ENCODE measurements around the gene C2orf72. TPM values are rescaled to one million over a fixed set of nuclear protein-coding genes. Genes with fewer than 3 reads are reported as not detected.

Gene C2orf72
- total RNA-seq: 0.05 TPM
- 0.02 TPM for polyA plus RNA-seq
- long read RNA-seq, donor 1: 0 reads
- long read RNA-seq, donor 2: 0 reads
- long read RNA-seq, donor 3: 0 reads
- long read RNA-seq, donor 4, partial matches to known transcripts: 0 of 1 reads
- long read RNA-seq, donor 4, other reads (novel, unspliced or antisense): 0 of 1 reads
- long read RNA-seq, donor 5, partial matches to known transcripts: 0 of 1 reads
- long read RNA-seq, donor 5, other reads (novel, unspliced or antisense): 0 of 1 reads
- long read RNA-seq, donor 6: 0 reads
- long read RNA-seq, donor 7: 0 reads
- long read RNA-seq, donor 8: 0 reads
- long read RNA-seq, donor 9: 0 reads
- long read RNA-seq, donor 10: 0 reads

- H3K27ac ChIP-seq (ENCODE audit: low read depth in 1 of 2, low read length in 1 of 2): no peak within 1 kb of the TSS
- no peaks in the 10 kb centered on the region for H3K36me3 ChIP-seq (ENCODE audit: control insufficient read depth in 2 of 2, insufficient read depth in 2 of 2, low read length in 1 of 2)
- 2% methylated on average over 61 of the region's 61 CpGs for WGBS
- H3K9me3 ChIP-seq (ENCODE audit: control insufficient read depth in 2 of 2, insufficient read depth in 1 of 2, low read length in 1 of 2): no peaks in the 10 kb centered on the region
- H3K4me3 ChIP-seq (ENCODE audit: low read length in 2 of 2): peak within 1 kb of the TSS in 1 of 2 donors; percentile 37
- peaks cover 0 to 3% of the 10 kb centered on the region in 2 donors for H3K4me1 ChIP-seq (ENCODE audit: control insufficient read depth in 2 of 2, insufficient read depth in 2 of 2, low read length in 2 of 2)
- H3K27me3 ChIP-seq (ENCODE audit: control insufficient read depth in 2 of 2, insufficient read depth in 1 of 2, low read length in 1 of 2): peaks cover 48 to 90% of the 10 kb centered on the region in 2 donors
- DNase-seq (ENCODE audit: low read depth in 6 of 9, low spot score in 9 of 9): no peak
These were observed at the start of gene C2orf72 for GRCh38 chr2:231037202-231037730. Gene C2orf72, plus strand, starts transcription at chr2:231037523. Its CDS starts 43 bp downstream, at chr2:231037566.

GRCh38 chr2:230989731-230990130 is 47.6 kb upstream of the C2orf72 start:
- no peaks in the 10 kb centered on the region for H3K36me3 ChIP-seq (ENCODE audit: control insufficient read depth in 2 of 2, insufficient read depth in 2 of 2, low read length in 1 of 2)
- H3K9me3 ChIP-seq (ENCODE audit: control insufficient read depth in 2 of 2, insufficient read depth in 1 of 2, low read length in 1 of 2): peaks cover 0 to 7% of the 10 kb centered on the region in 2 donors
- WGBS: 96% methylated on average over 21 of the region's 21 CpGs
- no peak overlapping the region for H3K4me3 ChIP-seq (ENCODE audit: low read length in 2 of 2)
- H3K4me1 ChIP-seq (ENCODE audit: control insufficient read depth in 2 of 2, insufficient read depth in 2 of 2, low read length in 2 of 2): peaks cover 0 to 11% of the 10 kb centered on the region in 2 donors
- H3K27ac ChIP-seq (ENCODE audit: low read depth in 1 of 2, low read length in 1 of 2): no peak overlapping the region
- H3K27me3 ChIP-seq (ENCODE audit: control insufficient read depth in 2 of 2, insufficient read depth in 1 of 2, low read length in 1 of 2): peaks cover 23 to 57% of the 10 kb centered on the region in 2 donors
- no peak for DNase-seq (ENCODE audit: low read depth in 6 of 9, low spot score in 9 of 9)

DNA sequence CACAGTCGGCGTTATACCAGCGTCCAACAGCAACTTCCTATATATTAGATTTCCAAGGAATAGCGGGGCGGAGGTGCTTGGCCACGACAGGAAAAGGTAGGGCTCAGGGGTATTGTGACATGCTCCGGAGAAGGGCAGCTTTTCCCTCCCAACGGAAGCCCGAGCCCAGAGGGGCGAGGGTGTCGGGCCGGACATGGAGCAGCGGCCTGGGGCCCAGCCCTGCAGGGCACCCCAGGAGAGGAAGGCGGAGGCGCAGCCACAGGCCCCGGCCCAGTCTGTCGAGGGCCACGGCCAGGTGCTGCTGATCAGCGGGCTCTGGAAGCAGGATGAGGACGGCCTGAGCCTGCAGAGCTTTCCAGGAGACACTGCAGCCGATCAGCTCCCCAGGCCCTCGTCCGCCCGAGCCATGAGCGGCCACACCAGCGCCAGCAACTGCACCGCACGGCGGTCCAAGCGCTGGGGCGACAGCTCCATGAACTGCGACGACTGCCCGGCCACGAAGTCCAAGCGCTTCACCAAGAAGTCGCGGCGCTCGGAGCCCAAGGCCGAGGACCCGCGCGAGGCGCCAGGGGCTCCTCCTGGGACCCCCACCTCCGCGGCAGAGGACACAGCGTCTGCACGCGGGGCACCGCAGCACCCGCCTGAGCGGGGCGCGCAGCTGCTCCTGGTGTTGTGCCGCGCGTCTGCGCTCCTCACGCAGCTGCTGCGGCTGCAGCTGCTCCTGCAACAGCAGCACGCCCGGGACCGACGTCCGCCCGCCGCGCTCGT is 47.0 kb upstream of the C2orf72 start:
- Histone ChIP-seq H3K9me3 (ENCODE audit: control insufficient read depth in 2 of 2, insufficient read depth in 1 of 2, low read length in 1 of 2) (peaks cover 0 to 7% of the 10 kb centered on the region in 2 donors), H3K4me3 (ENCODE audit: low read length in 2 of 2) (no peak overlapping the region), H3K27me3 (ENCODE audit: control insufficient read depth in 2 of 2, insufficient read depth in 1 of 2, low read length in 1 of 2) (peaks cover 23 to 57% of the 10 kb centered on the region in 2 donors), H3K4me1 (ENCODE audit: control insufficient read depth in 2 of 2, insufficient read depth in 2 of 2, low read length in 2 of 2) (peaks cover 0 to 8% of the 10 kb centered on the region in 2 donors), H3K27ac (ENCODE audit: low read depth in 1 of 2, low read length in 1 of 2) (no peak overlapping the region), H3K36me3 (ENCODE audit: control insufficient read depth in 2 of 2, insufficient read depth in 2 of 2, low read length in 1 of 2) (no peaks in the 10 kb centered on the region)
- DNase-seq (ENCODE audit: low read depth in 6 of 9, low spot score in 9 of 9): no peak
- 63% methylated on average over 70 of the region's 70 CpGs for WGBS

- peaks cover 23 to 60% of the 10 kb centered on the region in 2 donors for H3K27me3 ChIP-seq (ENCODE audit: control insufficient read depth in 2 of 2, insufficient read depth in 1 of 2, low read length in 1 of 2)
These were observed 46.5 kb upstream of the C2orf72 start for GRCh38 chr2:230990899-230991150.

DNA sequence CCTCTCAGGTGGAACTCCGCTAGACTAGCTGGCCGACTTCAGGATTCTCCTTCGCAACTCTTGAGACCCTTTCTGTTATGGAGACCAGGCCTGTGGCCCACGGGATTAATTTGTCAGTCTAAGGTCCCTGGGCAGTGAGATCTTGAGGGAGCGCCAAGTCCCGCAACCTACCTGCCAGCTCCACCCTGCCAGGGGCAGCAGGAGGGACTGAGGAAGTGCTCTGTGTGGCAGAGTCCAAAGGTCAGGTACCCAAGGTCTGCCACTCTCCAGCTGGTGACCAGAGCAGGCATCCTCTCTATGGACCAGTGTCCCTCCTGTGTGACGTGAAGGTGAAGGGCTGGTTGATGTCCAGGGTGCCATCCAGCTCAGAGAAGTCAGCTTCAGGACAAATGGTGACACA is 45.7 kb upstream of the C2orf72 start:
- 94% methylated on average over 7 of the region's 7 CpGs for WGBS
- DNase-seq (ENCODE audit: low read depth in 6 of 9, low spot score in 9 of 9): no peak
- Histone ChIP-seq H3K36me3 (ENCODE audit: control insufficient read depth in 2 of 2, insufficient read depth in 2 of 2, low read length in 1 of 2) (no peaks in the 10 kb centered on the region), H3K27ac (ENCODE audit: low read depth in 1 of 2, low read length in 1 of 2) (no peak overlapping the region), H3K4me1 (ENCODE audit: control insufficient read depth in 2 of 2, insufficient read depth in 2 of 2, low read length in 2 of 2) (peaks cover 0 to 6% of the 10 kb centered on the region in 2 donors), H3K27me3 (ENCODE audit: control insufficient read depth in 2 of 2, insufficient read depth in 1 of 2, low read length in 1 of 2) (peaks cover 23 to 65% of the 10 kb centered on the region in 2 donors), H3K4me3 (ENCODE audit: low read length in 2 of 2) (no peak overlapping the region), H3K9me3 (ENCODE audit: control insufficient read depth in 2 of 2, insufficient read depth in 1 of 2, low read length in 1 of 2) (peaks cover 0 to 7% of the 10 kb centered on the region in 2 donors)

More at GRCh38 chr2:230990899-230991150, 46.5 kb upstream of the C2orf72 start:
- H3K36me3 ChIP-seq (ENCODE audit: control insufficient read depth in 2 of 2, insufficient read depth in 2 of 2, low read length in 1 of 2): no peaks in the 10 kb centered on the region
- peaks cover 0 to 7% of the 10 kb centered on the region in 2 donors for H3K9me3 ChIP-seq (ENCODE audit: control insufficient read depth in 2 of 2, insufficient read depth in 1 of 2, low read length in 1 of 2)
- no peak overlapping the region for H3K4me3 ChIP-seq (ENCODE audit: low read length in 2 of 2)
- no peak overlapping the region for H3K27ac ChIP-seq (ENCODE audit: low read depth in 1 of 2, low read length in 1 of 2)
- WGBS: 64% methylated on average over 27 of the region's 27 CpGs
- DNase-seq (ENCODE audit: low read depth in 6 of 9, low spot score in 9 of 9): no peak
- H3K4me1 ChIP-seq (ENCODE audit: control insufficient read depth in 2 of 2, insufficient read depth in 2 of 2, low read length in 2 of 2): peaks cover 0 to 8% of the 10 kb centered on the region in 2 donors

DNA sequence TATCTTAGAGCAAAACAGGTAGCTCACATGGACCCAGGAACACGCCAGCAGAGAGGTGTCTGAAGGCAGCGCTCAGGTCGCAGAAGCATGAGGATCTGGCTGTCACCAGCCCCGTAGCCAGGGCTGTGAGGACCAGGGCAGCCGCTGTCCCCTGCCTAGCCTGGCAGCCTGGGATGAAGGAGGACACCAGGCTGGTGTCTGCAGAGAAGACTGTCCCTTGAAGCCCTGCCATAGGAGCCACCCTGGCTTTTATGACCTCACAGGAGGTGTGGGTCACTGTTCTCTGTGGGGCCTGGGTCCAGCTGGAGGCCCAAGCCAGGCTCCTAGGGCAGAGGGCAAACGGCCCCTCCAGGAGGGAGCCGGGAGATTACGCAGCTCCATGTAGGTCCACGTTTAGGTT is 41.5 kb upstream of the C2orf72 start, which contains the start of gene SPATA3:
Gene SPATA3, plus strand, starts transcription at position 301 of the 400 bp plus-strand sequence. CDS start 113 bp downstream, outside the sequence.
- DNase-seq (ENCODE audit: low read depth in 6 of 9, low spot score in 9 of 9): no peak
- Histone ChIP-seq H3K4me3 (ENCODE audit: low read length in 2 of 2) (no peak within 1 kb of the TSS), H3K4me1 (ENCODE audit: control insufficient read depth in 2 of 2, insufficient read depth in 2 of 2, low read length in 2 of 2) (no peaks in the 10 kb centered on the region), H3K27ac (ENCODE audit: low read depth in 1 of 2, low read length in 1 of 2) (no peak within 1 kb of the TSS), H3K36me3 (ENCODE audit: control insufficient read depth in 2 of 2, insufficient read depth in 2 of 2, low read length in 1 of 2) (no peaks in the 10 kb centered on the region), H3K9me3 (ENCODE audit: control insufficient read depth in 2 of 2, insufficient read depth in 1 of 2, low read length in 1 of 2) (no peaks in the 10 kb centered on the region), H3K27me3 (ENCODE audit: control insufficient read depth in 2 of 2, insufficient read depth in 1 of 2, low read length in 1 of 2) (peaks cover 10 to 65% of the 10 kb centered on the region in 2 donors)
- WGBS: 97% methylated on average over 9 of the region's 9 CpGs

GRCh38 chr2:230996661-230997060 is 40.7 kb upstream of the C2orf72 start:
- peaks cover 5 to 64% of the 10 kb centered on the region in 2 donors for H3K27me3 ChIP-seq (ENCODE audit: control insufficient read depth in 2 of 2, insufficient read depth in 1 of 2, low read length in 1 of 2)
- no peak overlapping the region for H3K4me3 ChIP-seq (ENCODE audit: low read length in 2 of 2)
- no peak for DNase-seq (ENCODE audit: low read depth in 6 of 9, low spot score in 9 of 9)
- H3K4me1 ChIP-seq (ENCODE audit: control insufficient read depth in 2 of 2, insufficient read depth in 2 of 2, low read length in 2 of 2): no peaks in the 10 kb centered on the region
- H3K27ac ChIP-seq (ENCODE audit: low read depth in 1 of 2, low read length in 1 of 2): no peak overlapping the region
- H3K9me3 ChIP-seq (ENCODE audit: control insufficient read depth in 2 of 2, insufficient read depth in 1 of 2, low read length in 1 of 2): no peaks in the 10 kb centered on the region
- H3K36me3 ChIP-seq (ENCODE audit: control insufficient read depth in 2 of 2, insufficient read depth in 2 of 2, low read length in 1 of 2): no peaks in the 10 kb centered on the region

GRCh38 chr2:230998882-230999281 is 38.4 kb upstream of the C2orf72 start:
- peaks cover 5 to 54% of the 10 kb centered on the region in 2 donors for H3K27me3 ChIP-seq (ENCODE audit: control insufficient read depth in 2 of 2, insufficient read depth in 1 of 2, low read length in 1 of 2)
- no peaks in the 10 kb centered on the region for H3K9me3 ChIP-seq (ENCODE audit: control insufficient read depth in 2 of 2, insufficient read depth in 1 of 2, low read length in 1 of 2)
- DNase-seq (ENCODE audit: low read depth in 6 of 9, low spot score in 9 of 9): no peak
- H3K4me3 ChIP-seq (ENCODE audit: low read length in 2 of 2): no peak overlapping the region
- no peaks in the 10 kb centered on the region for H3K4me1 ChIP-seq (ENCODE audit: control insufficient read depth in 2 of 2, insufficient read depth in 2 of 2, low read length in 2 of 2)
- WGBS: 94% methylated on average over 2 of the region's 2 CpGs
- H3K27ac ChIP-seq (ENCODE audit: low read depth in 1 of 2, low read length in 1 of 2): no peak overlapping the region
- H3K36me3 ChIP-seq (ENCODE audit: control insufficient read depth in 2 of 2, insufficient read depth in 2 of 2, low read length in 1 of 2): no peaks in the 10 kb centered on the region

DNA sequence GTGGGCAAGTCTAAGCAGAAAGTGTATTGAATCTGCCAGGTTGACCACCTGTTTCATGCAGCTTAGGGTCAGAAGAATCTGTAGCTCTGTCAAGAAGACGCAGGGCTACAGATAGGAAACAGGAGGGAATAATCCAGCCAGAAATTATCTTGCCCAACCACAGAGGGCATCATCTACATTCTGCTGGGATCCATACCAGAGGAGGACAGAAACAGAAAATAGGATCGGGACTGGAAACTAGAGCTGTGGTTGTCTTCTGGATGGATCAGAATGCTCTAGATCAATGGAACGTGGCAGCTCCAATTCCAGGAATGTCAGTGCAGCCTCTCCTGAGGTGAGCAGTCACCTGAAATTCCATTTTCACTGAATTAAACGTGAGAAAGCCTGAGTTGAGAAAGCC is 37.8 kb upstream of the C2orf72 start:
- Histone ChIP-seq H3K4me3 (ENCODE audit: low read length in 2 of 2) (no peak overlapping the region), H3K36me3 (ENCODE audit: control insufficient read depth in 2 of 2, insufficient read depth in 2 of 2, low read length in 1 of 2) (no peaks in the 10 kb centered on the region), H3K27me3 (ENCODE audit: control insufficient read depth in 2 of 2, insufficient read depth in 1 of 2, low read length in 1 of 2) (peaks cover 5 to 54% of the 10 kb centered on the region in 2 donors), H3K9me3 (ENCODE audit: control insufficient read depth in 2 of 2, insufficient read depth in 1 of 2, low read length in 1 of 2) (no peaks in the 10 kb centered on the region), H3K4me1 (ENCODE audit: control insufficient read depth in 2 of 2, insufficient read depth in 2 of 2, low read length in 2 of 2) (no peaks in the 10 kb centered on the region), H3K27ac (ENCODE audit: low read depth in 1 of 2, low read length in 1 of 2) (no peak overlapping the region)
- 76% methylated on average over 4 of the region's 4 CpGs for WGBS
- DNase-seq (ENCODE audit: low read depth in 6 of 9, low spot score in 9 of 9): no peak
